ENCODE data around the gene NMNAT3.

Gene NMNAT3

DNA sequence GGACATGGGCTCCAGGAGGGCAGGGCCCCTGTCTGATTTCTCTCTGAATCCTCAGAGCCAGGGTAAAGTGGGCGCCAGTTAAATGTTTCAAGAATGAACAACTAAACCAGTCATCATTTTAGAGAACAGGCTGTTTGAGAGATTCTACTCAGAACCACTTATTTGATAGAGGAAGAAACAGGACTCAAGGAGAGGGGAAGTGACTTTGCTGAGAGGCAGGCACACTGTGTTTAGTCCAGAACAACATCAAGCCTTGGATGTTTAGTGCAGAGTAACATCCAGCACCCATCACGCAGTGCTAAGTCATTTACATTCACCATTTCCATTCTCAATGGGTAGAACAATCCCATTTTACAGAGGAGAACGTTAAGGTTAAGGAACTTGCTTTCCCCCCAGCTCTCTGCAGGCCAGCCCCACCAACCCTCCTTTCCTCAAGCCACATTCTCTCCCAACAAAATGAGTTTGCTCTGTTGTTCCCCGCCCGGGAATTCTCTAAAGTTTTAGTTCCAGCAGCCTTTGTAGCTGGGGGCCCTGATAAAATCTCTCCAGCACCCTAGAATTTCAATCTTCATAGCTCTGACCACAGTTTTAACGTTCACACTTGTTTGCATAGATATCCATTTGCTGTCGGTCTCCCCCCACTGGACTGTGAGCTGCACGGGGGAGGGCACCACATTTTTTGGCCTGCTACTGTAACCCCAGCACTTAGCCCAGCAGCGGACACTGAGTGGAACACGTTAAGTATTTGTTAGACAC is 962 bp downstream of the NMNAT3 start:
- ATAC-seq (ENCODE audit: insufficient read depth, low read depth) (no peak), DNase-seq (no peak)
- H3K9ac ChIP-seq (ENCODE audit: low read depth, low read length), result no peak overlapping the region
- no peaks in the 10 kb centered on the region for H3K36me3 ChIP-seq (ENCODE audit: insufficient read depth, low read length)
- H3K27ac ChIP-seq (ENCODE audit: low read length), result no peak overlapping the region
- no peaks in the 10 kb centered on the region for H4K20me1 ChIP-seq (ENCODE audit: insufficient read depth, low read length)
- no peak overlapping the region for H2AFZ ChIP-seq (ENCODE audit: low read depth, low read length)
- no peaks in the 10 kb centered on the region for H3K9me3 ChIP-seq (ENCODE audit: insufficient read depth, low read length, severe bottlenecking)
- H3K4me3 ChIP-seq (ENCODE audit: low read depth in 1 of 2, low read length in 2 of 2), result no peak overlapping the region
- H3K79me2 ChIP-seq (ENCODE audit: insufficient read depth, low read length), result no peaks in the 10 kb centered on the region
- TF ChIP-seq, protein P1, sequence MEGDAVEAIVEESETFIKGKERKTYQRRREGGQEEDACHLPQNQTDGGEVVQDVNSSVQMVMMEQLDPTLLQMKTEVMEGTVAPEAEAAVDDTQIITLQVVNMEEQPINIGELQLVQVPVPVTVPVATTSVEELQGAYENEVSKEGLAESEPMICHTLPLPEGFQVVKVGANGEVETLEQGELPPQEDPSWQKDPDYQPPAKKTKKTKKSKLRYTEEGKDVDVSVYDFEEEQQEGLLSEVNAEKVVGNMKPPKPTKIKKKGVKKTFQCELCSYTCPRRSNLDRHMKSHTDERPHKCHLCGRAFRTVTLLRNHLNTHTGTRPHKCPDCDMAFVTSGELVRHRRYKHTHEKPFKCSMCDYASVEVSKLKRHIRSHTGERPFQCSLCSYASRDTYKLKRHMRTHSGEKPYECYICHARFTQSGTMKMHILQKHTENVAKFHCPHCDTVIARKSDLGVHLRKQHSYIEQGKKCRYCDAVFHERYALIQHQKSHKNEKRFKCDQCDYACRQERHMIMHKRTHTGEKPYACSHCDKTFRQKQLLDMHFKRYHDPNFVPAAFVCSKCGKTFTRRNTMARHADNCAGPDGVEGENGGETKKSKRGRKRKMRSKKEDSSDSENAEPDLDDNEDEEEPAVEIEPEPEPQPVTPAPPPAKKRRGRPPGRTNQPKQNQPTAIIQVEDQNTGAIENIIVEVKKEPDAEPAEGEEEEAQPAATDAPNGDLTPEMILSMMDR (IDR thresholded peaks at IDR 0.05; ENCODE audit: borderline replicate concordance, extremely low read depth, low read length, poor library complexity, severe bottlenecking), result no peak
- TF ChIP-seq EZH2 (IDR thresholded peaks at IDR 0.05; ENCODE audit: borderline replicate concordance, low read depth, low read length, severe bottlenecking), result no peak
- H3K27me3 ChIP-seq (ENCODE audit: insufficient read depth, low read length, poor library complexity), result no peaks in the 10 kb centered on the region
- H3K4me1 ChIP-seq (ENCODE audit: insufficient read depth, low read length), result no peaks in the 10 kb centered on the region
- H3K4me2 ChIP-seq (ENCODE audit: insufficient read depth, low read length), result no peak overlapping the region

DNA sequence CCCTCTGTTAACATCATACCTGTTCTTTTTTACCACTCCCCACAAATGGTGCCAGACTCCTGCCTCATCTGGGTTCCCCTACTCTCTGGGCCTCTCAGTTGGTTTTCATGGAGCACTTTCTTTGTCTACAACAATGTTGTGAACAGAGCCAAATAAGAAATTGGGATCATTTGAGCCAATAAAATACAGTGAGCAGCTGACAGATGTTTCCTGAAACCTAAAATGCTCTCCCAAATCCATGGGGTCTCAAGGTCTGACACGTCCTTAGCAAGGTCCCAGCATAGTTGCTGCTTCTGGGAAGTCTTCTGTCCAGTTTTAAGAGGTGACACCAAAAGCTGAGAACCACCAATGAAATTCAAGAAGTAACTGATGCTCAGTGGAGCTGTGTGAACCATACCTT is 1.7 kb downstream of the NMNAT3 start:
- H3K9ac ChIP-seq (ENCODE audit: low read depth, low read length), result no peak overlapping the region
- H3K27me3 ChIP-seq (ENCODE audit: insufficient read depth, low read length, poor library complexity), result no peaks in the 10 kb centered on the region
- no peak overlapping the region for H2AFZ ChIP-seq (ENCODE audit: low read depth, low read length)
- ATAC-seq (ENCODE audit: insufficient read depth, low read depth) (no peak), DNase-seq (no peak)
- H3K4me3 ChIP-seq (ENCODE audit: low read depth in 1 of 2, low read length in 2 of 2), result no peak overlapping the region
- no peaks in the 10 kb centered on the region for H4K20me1 ChIP-seq (ENCODE audit: insufficient read depth, low read length)
- no peaks in the 10 kb centered on the region for H3K9me3 ChIP-seq (ENCODE audit: insufficient read depth, low read length, severe bottlenecking)
- H3K4me2 ChIP-seq (ENCODE audit: insufficient read depth, low read length), result no peak overlapping the region
- no peaks in the 10 kb centered on the region for H3K36me3 ChIP-seq (ENCODE audit: insufficient read depth, low read length)
- no peak overlapping the region for H3K27ac ChIP-seq (ENCODE audit: low read length)
- no peaks in the 10 kb centered on the region for H3K79me2 ChIP-seq (ENCODE audit: insufficient read depth, low read length)
- H3K4me1 ChIP-seq (ENCODE audit: insufficient read depth, low read length), result no peaks in the 10 kb centered on the region
- TF ChIP-seq EZH2 (IDR thresholded peaks at IDR 0.05; ENCODE audit: borderline replicate concordance, low read depth, low read length, severe bottlenecking), result no peak
- TF ChIP-seq, protein P1 (IDR thresholded peaks at IDR 0.05; ENCODE audit: borderline replicate concordance, extremely low read depth, low read length, poor library complexity, severe bottlenecking), result no peak

DNA sequence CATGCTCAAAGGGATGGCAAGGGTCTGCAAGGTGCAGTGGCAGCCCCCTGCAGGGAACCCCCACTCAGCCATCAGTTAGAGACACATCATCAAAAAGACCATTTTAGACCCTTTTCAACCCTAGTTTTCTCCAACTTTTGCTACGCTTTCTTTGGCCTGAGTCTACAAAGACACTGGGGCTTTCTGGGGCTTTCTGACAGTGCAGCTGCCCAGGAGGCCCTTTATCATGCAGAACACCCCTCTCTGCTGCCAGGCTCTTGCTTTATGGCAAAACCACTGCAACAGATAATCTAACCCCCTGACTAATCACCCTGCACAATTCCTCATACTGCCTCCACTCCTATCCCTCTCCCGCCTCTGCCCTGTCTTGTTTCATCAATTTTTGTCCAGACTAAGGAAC is 2.4 kb downstream of the NMNAT3 start:
- Histone ChIP-seq H2AFZ (ENCODE audit: low read depth, low read length) (no peak overlapping the region), H3K27ac (ENCODE audit: low read length) (no peak overlapping the region), H3K9ac (ENCODE audit: low read depth, low read length) (no peak overlapping the region), H3K27me3 (ENCODE audit: insufficient read depth, low read length, poor library complexity) (no peaks in the 10 kb centered on the region), H3K4me3 (ENCODE audit: low read depth in 1 of 2, low read length in 2 of 2) (no peak overlapping the region), H3K79me2 (ENCODE audit: insufficient read depth, low read length) (no peaks in the 10 kb centered on the region), H4K20me1 (ENCODE audit: insufficient read depth, low read length) (no peaks in the 10 kb centered on the region), H3K4me2 (ENCODE audit: insufficient read depth, low read length) (no peak overlapping the region), H3K9me3 (ENCODE audit: insufficient read depth, low read length, severe bottlenecking) (no peaks in the 10 kb centered on the region), H3K4me1 (ENCODE audit: insufficient read depth, low read length) (no peaks in the 10 kb centered on the region), H3K36me3 (ENCODE audit: insufficient read depth, low read length) (no peaks in the 10 kb centered on the region)
- no peak for TF ChIP-seq EZH2 (IDR thresholded peaks at IDR 0.05; ENCODE audit: borderline replicate concordance, low read depth, low read length, severe bottlenecking)
- TF ChIP-seq, protein P1 (IDR thresholded peaks at IDR 0.05; ENCODE audit: borderline replicate concordance, extremely low read depth, low read length, poor library complexity, severe bottlenecking), result no peak
- DNase-seq, result no peak
- no peak for ATAC-seq (ENCODE audit: insufficient read depth, low read depth)

Measured in DND-41 (cell line).